HEK293 (cell line): ENCODE results near the gene TANK.

Experiments
- CTCF ChIA-PET: fragments of 350-600 bp; formaldehyde crosslinking; extraction: SDS; loops from one replicate; lab custom pipeline; 2021; ENCODE audit warnings: antibody characterized with exemption; lab: Yijun Ruan, JAX
- POLR2A ChIA-PET: fragments of 300-600 bp; formaldehyde crosslinking; extraction: SDS; loops from one replicate; lab custom pipeline; 2020; ENCODE audit warnings: antibody characterized with exemption, inconsistent platforms; lab: Yijun Ruan, JAX
- H3K27ac ChIP-seq: fragments of 200-500 bp; sonication (Bioruptor generic); 2 replicates; pipeline ENCODE4 v1.5.1; 2014; ENCODE audit warnings: low read depth, low read length, control low read depth, inconsistent platforms; ENCODE audit errors: extremely low read depth
- H3K36me3 ChIP-seq, 2 experiments: fragments of 200-500 bp in 1 of 2; sonication (Bioruptor generic) in 1 of 2; 1 replicate in 1 of 2; 2 replicates in 1 of 2; pipeline ENCODE4 v1.5.1; 2014 to 2017; ENCODE audit warnings: inconsistent platforms in 2 of 2, low read length in 2 of 2; ENCODE audit not compliant: control insufficient read depth in 2 of 2, insufficient read depth in 1 of 2
- H3K4me1 ChIP-seq: fragments of 200-500 bp; sonication (Bioruptor generic); 2 replicates; pipeline ENCODE4 v1.5.1; 2014; ENCODE audit warnings: mild to moderate bottlenecking, low read length, inconsistent platforms; ENCODE audit not compliant: control insufficient read depth, insufficient read depth
- H3K4me3 ChIP-seq: 2 replicates; pipeline ENCODE4 v1.5.1; 2011; ENCODE audit warnings: low read depth, mild to moderate bottlenecking, control low read depth, low read length, moderate library complexity
- H3K9me3 ChIP-seq: fragments of 200-500 bp; sonication (Bioruptor generic); 2 replicates; pipeline ENCODE4 v1.5.1; 2014; ENCODE audit warnings: low read depth, low read length, inconsistent platforms; ENCODE audit not compliant: control insufficient read depth, insufficient read depth
- BCL11A ChIP-seq: fragments of 450-650 bp; formaldehyde crosslinking; IDR thresholded peaks from 2 replicates; pipeline ENCODE4 v1.5.1; 2016; ENCODE audit warnings: low read depth, missing biosample characterization, missing genetic modification characterization
- HOXA7 ChIP-seq: sonication (generic); formaldehyde crosslinking; IDR thresholded peaks from 2 replicates; pipeline ENCODE4 v1.8.1; 2022; ENCODE audit warnings: missing genetic modification reagents, borderline replicate concordance
- MEIS1 ChIP-seq: sonication (generic); formaldehyde crosslinking; IDR thresholded peaks from 2 replicates; pipeline ENCODE4 v1.8.1; 2022; ENCODE audit warnings: missing genetic modification reagents, mild to moderate bottlenecking, borderline replicate concordance
- MYNN ChIP-seq: fragments of 450-650 bp; formaldehyde crosslinking; IDR thresholded peaks from 2 replicates; pipeline ENCODE4 v1.5.1; 2016; ENCODE audit warnings: missing biosample characterization, missing genetic modification characterization, borderline replicate concordance
- TCF7L2 ChIP-seq: IDR thresholded peaks from 2 replicates; pipeline ENCODE4 v1.6.1; 2011; ENCODE audit warnings: low read depth, mild to moderate bottlenecking, inconsistent platforms, low read length, moderate library complexity, borderline replicate concordance
- ZNF112 ChIP-seq: fragments of 450-650 bp; formaldehyde crosslinking; IDR thresholded peaks from 2 replicates; pipeline ENCODE4 v1.5.0; 2017; ENCODE audit warnings: missing biosample characterization, missing genetic modification characterization
- ZNF133 ChIP-seq: fragments of 450-650 bp; formaldehyde crosslinking; IDR thresholded peaks from 2 replicates; pipeline ENCODE4 v1.5.1; 2016; ENCODE audit warnings: missing biosample characterization, missing genetic modification characterization
- ZNF174 ChIP-seq: fragments of 450-650 bp; formaldehyde crosslinking; IDR thresholded peaks from 2 replicates; pipeline ENCODE4 v1.5.0; 2017; ENCODE audit warnings: missing biosample characterization, mild to moderate bottlenecking, missing genetic modification characterization
- ZNF221 ChIP-seq: fragments of 450-650 bp; formaldehyde crosslinking; IDR thresholded peaks from 2 replicates; pipeline ENCODE4 v1.5.1; 2017; ENCODE audit warnings: missing biosample characterization, missing genetic modification characterization, borderline replicate concordance
- ZNF23 ChIP-seq: fragments of 450-650 bp; formaldehyde crosslinking; IDR thresholded peaks from 2 replicates; pipeline ENCODE4 v1.5.1; 2016; ENCODE audit warnings: missing biosample characterization, missing genetic modification characterization, borderline replicate concordance
- ZNF335 ChIP-seq: fragments of 450-650 bp; formaldehyde crosslinking; conservative IDR thresholded peaks from 2 replicates; pipeline ENCODE4 v1.5.1; 2016; ENCODE audit warnings: missing biosample characterization, missing genetic modification characterization
- ZNF341 ChIP-seq: fragments of 450-650 bp; formaldehyde crosslinking; IDR thresholded peaks from 2 replicates; pipeline ENCODE4; 2016; ENCODE audit warnings: low read depth, missing biosample characterization, missing genetic modification characterization
- ZNF514 ChIP-seq: fragments of 450-650 bp; formaldehyde crosslinking; IDR thresholded peaks from 2 replicates; pipeline ENCODE4 v1.5.1; 2016; ENCODE audit warnings: missing biosample characterization, missing genetic modification characterization
- ZNF530 ChIP-seq: fragments of 450-650 bp; formaldehyde crosslinking; IDR thresholded peaks from 2 replicates; pipeline ENCODE4 v1.5.1; 2016; ENCODE audit warnings: low read depth, missing biosample characterization, missing genetic modification characterization
- ZNF555 ChIP-seq: fragments of 450-650 bp; formaldehyde crosslinking; conservative IDR thresholded peaks from 2 replicates; pipeline ENCODE4 v1.5.1; 2017; ENCODE audit warnings: missing biosample characterization, mild to moderate bottlenecking, missing genetic modification characterization, inconsistent platforms
- ZNF654 ChIP-seq: fragments of 450-650 bp; formaldehyde crosslinking; IDR thresholded peaks from 2 replicates; pipeline ENCODE4 v1.5.1; 2016; ENCODE audit warnings: low read depth, missing biosample characterization, missing genetic modification characterization
- ZNF701 ChIP-seq: fragments of 450-650 bp; formaldehyde crosslinking; IDR thresholded peaks from 2 replicates; pipeline ENCODE4 v1.5.1; 2016; ENCODE audit warnings: missing biosample characterization, missing genetic modification characterization
- TF ChIP-seq, protein P1 (sequence below): fragments of 450-650 bp; formaldehyde crosslinking; IDR thresholded peaks from 2 replicates; pipeline ENCODE4 v1.5.1; 2016; ENCODE audit warnings: missing biosample characterization, missing genetic modification characterization
- TF ChIP-seq, protein P2 (sequence below): fragments of 450-650 bp; formaldehyde crosslinking; IDR thresholded peaks from 2 replicates; pipeline ENCODE4 v1.5.1; 2017; ENCODE audit warnings: missing biosample characterization, mild to moderate bottlenecking, missing genetic modification characterization, moderate library complexity
- TF ChIP-seq, protein P3 (sequence below): fragments of 450-650 bp; formaldehyde crosslinking; IDR thresholded peaks from 2 replicates; pipeline ENCODE4 v1.5.1; 2016; ENCODE audit warnings: missing biosample characterization, missing genetic modification characterization, low read depth

TANK gene

DNA sequence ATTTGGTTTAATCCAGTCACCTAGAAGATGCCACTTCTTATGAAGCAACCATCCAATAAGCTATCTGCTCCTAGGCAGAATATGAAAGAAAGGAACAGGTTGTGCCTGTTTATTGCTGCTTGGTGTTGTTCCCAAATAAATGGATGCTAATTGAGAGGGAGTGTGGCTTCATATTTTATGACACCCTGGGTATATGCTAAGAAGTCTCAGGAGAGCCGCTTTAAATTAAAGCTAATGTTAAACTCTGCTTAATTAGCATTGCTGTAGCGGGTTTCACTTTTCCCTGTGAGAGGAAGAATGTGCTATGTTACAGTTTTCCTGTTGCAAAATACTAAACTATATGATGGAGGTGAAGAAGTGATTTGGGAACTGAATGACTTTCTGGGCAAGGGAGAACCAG, 48.7 kb upstream of the TANK start:
- no peaks in the 10 kb centered on the region for H3K4me1 ChIP-seq
- POLR2A ChIA-PET, result no interaction called here
- no peaks in the 10 kb centered on the region for H3K9me3 ChIP-seq
- CTCF ChIA-PET, result interaction anchor here (0.6 kb wide), 1 partner anchor 428 kb away, joined by 3 read pairs; no protein-coding TSS in a partner anchor
- no peak overlapping the region for H3K4me3 ChIP-seq
- TF ChIP-seq, protein P1, sequence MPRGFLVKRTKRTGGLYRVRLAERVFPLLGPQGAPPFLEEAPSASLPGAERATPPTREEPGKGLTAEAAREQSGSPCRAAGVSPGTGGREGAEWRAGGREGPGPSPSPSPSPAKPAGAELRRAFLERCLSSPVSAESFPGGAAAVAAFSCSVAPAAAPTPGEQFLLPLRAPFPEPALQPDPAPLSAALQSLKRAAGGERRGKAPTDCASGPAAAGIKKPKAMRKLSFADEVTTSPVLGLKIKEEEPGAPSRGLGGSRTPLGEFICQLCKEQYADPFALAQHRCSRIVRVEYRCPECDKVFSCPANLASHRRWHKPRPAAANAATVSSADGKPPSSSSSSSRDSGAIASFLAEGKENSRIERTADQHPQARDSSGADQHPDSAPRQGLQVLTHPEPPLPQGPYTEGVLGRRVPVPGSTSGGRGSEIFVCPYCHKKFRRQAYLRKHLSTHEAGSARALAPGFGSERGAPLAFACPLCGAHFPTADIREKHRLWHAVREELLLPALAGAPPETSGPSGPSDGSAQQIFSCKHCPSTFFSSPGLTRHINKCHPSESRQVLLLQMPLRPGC, result no peak
- TF ChIP-seq ZNF701 (tag by site-specific recombination) (no peak), ZNF341 (tag by site-specific recombination) (no peak), MYNN (tag by site-specific recombination) (no peak), ZNF514 (tag by site-specific recombination) (no peak), MEIS1 (CRISPR knock-in tag) (no peak), ZNF112 (tag by site-specific recombination) (no peak)
- no peaks in the 10 kb centered on the region for H3K36me3 ChIP-seq
- H3K27ac ChIP-seq, result no peak overlapping the region

DNA sequence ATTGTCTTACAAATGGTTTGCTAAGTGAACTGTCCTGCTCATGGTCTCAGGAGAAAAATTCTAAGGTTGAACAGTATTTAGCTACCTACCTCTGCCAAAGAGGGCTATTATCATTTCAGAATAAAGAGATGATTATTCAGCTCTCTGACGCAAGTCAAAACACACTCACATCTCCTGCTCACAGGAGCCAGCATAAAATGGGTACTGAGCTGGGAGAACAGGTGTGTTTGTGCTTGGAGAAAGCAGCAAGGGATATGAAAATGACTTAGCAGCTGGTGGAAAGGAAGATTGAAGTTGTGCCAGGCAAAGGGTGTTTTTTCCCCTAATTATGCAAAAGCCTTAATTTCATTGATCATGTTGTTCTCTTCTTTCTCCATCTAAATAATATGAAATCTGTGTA, 47.3 kb upstream of the TANK start:
- TF ChIP-seq TCF7L2 (no peak), ZNF23 (no peak), ZNF174 (no peak), ZNF555 (tag by site-specific recombination) (no peak), HOXA7 (CRISPR knock-in tag) (no peak), ZNF221 (tag by site-specific recombination) (no peak)
- TF ChIP-seq, protein P2, sequence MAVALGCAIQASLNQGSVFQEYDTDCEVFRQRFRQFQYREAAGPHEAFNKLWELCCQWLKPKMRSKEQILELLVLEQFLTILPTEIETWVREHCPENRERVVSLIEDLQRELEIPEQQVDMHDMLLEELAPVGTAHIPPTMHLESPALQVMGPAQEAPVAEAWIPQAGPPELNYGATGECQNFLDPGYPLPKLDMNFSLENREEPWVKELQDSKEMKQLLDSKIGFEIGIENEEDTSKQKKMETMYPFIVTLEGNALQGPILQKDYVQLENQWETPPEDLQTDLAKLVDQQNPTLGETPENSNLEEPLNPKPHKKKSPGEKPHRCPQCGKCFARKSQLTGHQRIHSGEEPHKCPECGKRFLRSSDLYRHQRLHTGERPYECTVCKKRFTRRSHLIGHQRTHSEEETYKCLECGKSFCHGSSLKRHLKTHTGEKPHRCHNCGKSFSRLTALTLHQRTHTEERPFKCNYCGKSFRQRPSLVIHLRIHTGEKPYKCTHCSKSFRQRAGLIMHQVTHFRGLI, result no peak
- H3K4me3 ChIP-seq, result no peak overlapping the region
- H3K27ac ChIP-seq, result no peak overlapping the region
- POLR2A ChIA-PET, result no interaction called here
- no peaks in the 10 kb centered on the region for H3K4me1 ChIP-seq
- H3K36me3 ChIP-seq, result no peaks in the 10 kb centered on the region
- CTCF ChIA-PET, result interaction anchor here (0.8 kb wide), 1 partner anchor 8 kb away, joined by 3 read pairs; no protein-coding TSS in a partner anchor
- no peaks in the 10 kb centered on the region for H3K9me3 ChIP-seq

DNA sequence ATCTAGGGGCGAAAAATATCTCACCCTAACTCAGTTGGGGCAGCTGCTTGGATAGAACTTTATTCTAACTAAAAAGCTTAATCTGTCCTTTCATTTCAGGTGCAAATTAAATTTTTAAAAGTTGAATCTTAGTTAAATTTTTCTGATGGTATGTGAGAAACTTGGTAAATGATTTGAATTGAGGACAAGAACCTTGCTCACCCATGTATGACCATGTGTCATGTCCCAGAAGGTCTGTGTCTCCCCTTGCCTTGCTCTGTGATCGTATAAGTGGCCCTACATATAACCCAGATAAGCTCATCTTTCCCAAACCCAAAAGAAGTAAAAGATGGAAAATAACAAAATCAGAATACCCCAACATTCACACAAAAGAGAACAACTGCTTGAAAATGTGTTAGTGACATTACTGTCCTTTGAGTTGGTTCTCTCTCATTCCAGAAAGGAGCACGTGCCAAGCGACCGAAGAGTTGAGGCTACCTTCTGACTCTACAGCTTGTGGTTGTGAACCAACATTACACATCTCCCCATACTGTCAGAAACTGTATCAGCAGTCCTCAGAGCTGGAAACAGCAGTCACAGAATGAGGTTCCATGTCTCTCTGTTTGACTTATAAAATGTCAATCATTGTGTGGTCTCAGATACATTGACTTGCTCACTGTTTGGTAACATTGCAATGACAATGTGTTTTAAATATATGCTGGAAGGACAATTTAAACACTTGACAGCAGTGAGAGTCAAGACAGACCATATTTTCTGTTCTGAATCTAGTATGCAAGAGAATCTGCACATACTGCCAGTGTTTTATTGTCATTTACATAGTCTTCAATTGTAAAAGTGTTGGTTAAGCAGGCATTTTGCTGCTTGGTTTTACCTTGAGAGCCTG, 46.3 kb upstream of the TANK start:
- no peak for TF ChIP-seq ZNF530 (tag by site-specific recombination)
- TF ChIP-seq, protein P3, sequence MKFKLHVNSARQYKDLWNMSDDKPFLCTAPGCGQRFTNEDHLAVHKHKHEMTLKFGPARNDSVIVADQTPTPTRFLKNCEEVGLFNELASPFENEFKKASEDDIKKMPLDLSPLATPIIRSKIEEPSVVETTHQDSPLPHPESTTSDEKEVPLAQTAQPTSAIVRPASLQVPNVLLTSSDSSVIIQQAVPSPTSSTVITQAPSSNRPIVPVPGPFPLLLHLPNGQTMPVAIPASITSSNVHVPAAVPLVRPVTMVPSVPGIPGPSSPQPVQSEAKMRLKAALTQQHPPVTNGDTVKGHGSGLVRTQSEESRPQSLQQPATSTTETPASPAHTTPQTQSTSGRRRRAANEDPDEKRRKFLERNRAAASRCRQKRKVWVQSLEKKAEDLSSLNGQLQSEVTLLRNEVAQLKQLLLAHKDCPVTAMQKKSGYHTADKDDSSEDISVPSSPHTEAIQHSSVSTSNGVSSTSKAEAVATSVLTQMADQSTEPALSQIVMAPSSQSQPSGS (tag by site-specific recombination), result no peak
- no peak for TF ChIP-seq ZNF335 (tag by site-specific recombination)
- 0 out of 2 replicates have a peak, but pooled peaks have one; percentile 18 for TF ChIP-seq ZNF133 (tag by site-specific recombination)
- no peak for TF ChIP-seq ZNF654 (tag by site-specific recombination)
- no peak for TF ChIP-seq BCL11A (tag by site-specific recombination)
- TF ChIP-seq, all 188 proteins: peak for 1
- Histone ChIP-seq H3K27ac (no peak overlapping the region), H3K9me3 (no peaks in the 10 kb centered on the region), H3K36me3 (no peaks in the 10 kb centered on the region), H3K4me3 (no peak overlapping the region), H3K4me1 (no peaks in the 10 kb centered on the region)
- ChIA-PET CTCF (interaction anchor here (0.8 kb wide), 1 partner anchor 20 kb away, joined by 4 read pairs; no protein-coding TSS in a partner anchor), POLR2A (no interaction called here)
